ENCODE data around the gene PFDN6. TPM values are rescaled to one million over a fixed set of nuclear protein-coding genes. Genes with fewer than 3 reads are reported as not detected.

Gene PFDN6
- total RNA-seq, 1 experiment from 2014 or later: 101 TPM

GRCh38 chr6:33271468-33272274 is 17.7 kb upstream of the PFDN6 start, which contains the start of the genes RPS18 and VPS52:
Gene RPS18, plus strand, starts transcription at chr6:33272075. Its CDS starts 45 bp downstream, at chr6:33272120.
Gene VPS52, minus strand, starts transcription at chr6:33271876. Its CDS starts 201 bp downstream, at chr6:33271675.
- Histone ChIP-seq H3K27ac (ENCODE audit: low read length) (peak within 1 kb of the TSS; percentile 100), H3K4me1 (ENCODE audit: control insufficient read depth, insufficient read depth, low read length) (peaks cover 28% of the 10 kb centered on the region), H3K4me3 (ENCODE audit: low read depth in 2 of 2, low read length in 2 of 2) (peak within 1 kb of the TSS; percentile 97), H3K27me3 (ENCODE audit: control insufficient read depth, insufficient read depth, low read length) (no peaks in the 10 kb centered on the region), H3K36me3 (ENCODE audit: control insufficient read depth, insufficient read depth, low read length) (peaks cover 37% of the 10 kb centered on the region), H3K9me3 (ENCODE audit: control insufficient read depth, insufficient read depth, low read depth, low read length) (no peaks in the 10 kb centered on the region)
- peak; percentile 21; the same call in 1 of the 2 replicates for TF ChIP-seq TCF7L2 (IDR thresholded peaks at IDR 0.05; ENCODE audit: low read depth, low read length)
- TF ChIP-seq REST (IDR thresholded peaks at IDR 0.05; ENCODE audit: insufficient read depth in 1 of 2, low read depth in 2 of 2, low read length in 1 of 2): peak; percentile 18 to 62; a peak in 2 of 4 replicates
- no peak for TF ChIP-seq CTCF (IDR thresholded peaks at IDR 0.05)
- peak; percentile 71; the same call in 1 of the 2 replicates for TF ChIP-seq SIN3A (IDR thresholded peaks at IDR 0.05; ENCODE audit: borderline replicate concordance, insufficient read depth, low read depth, low read length)
- TF ChIP-seq POLR2AphosphoS5 (IDR thresholded peaks at IDR 0.05; ENCODE audit: low read depth, low read length): peak; percentile 100
- BruUV-seq (replicated peaks): TSS peak; percentile 94
- POLR2A ChIA-PET: interaction anchor here (0.6 to 1.3 kb wide), 7 partner anchors 10 to 327 kb away, joined by 3 to 13 read pairs (median 4); no protein-coding TSS in a partner anchor
- ATAC-seq (peak; percentile 93), DNase-seq (ENCODE audit: low read depth, low spot score) (peak; percentile 93)
- intact Hi-C loops (cut with micrococcal nuclease; ENCODE audit: unreplicated experiment): no loop called here
- in situ Hi-C loops (cut with HindIII; ENCODE audit: low pct_unique_long_range_greater_than_20kb, low sequenced_read_pairs): no loop called here
- CTCF ChIA-PET: no interaction called here

- H3K27me3 ChIP-seq (ENCODE audit: control insufficient read depth, insufficient read depth, low read length): no peaks in the 10 kb centered on the region
- POLR2A ChIA-PET: interaction anchor here (0.6 to 1.3 kb wide), 4 partner anchors 11 to 328 kb away, joined by 3 to 13 read pairs (median 4); no protein-coding TSS in a partner anchor
- intact Hi-C loops (cut with micrococcal nuclease; ENCODE audit: unreplicated experiment) (no loop called here), in situ Hi-C loops (cut with HindIII; ENCODE audit: low pct_unique_long_range_greater_than_20kb, low sequenced_read_pairs) (no loop called here)
- CTCF ChIA-PET: no interaction called here
- no peaks in the 10 kb centered on the region for H3K9me3 ChIP-seq (ENCODE audit: control insufficient read depth, insufficient read depth, low read depth, low read length)
- DNase-seq (ENCODE audit: low read depth, low spot score): no peak
- H3K27ac ChIP-seq (ENCODE audit: low read length): peak overlapping the region; percentile 100
- peaks cover 30% of the 10 kb centered on the region for H3K4me1 ChIP-seq (ENCODE audit: control insufficient read depth, insufficient read depth, low read length)
- TF ChIP-seq SIN3A (IDR thresholded peaks at IDR 0.05; ENCODE audit: borderline replicate concordance, insufficient read depth, low read depth, low read length) (no peak; the same call in 1 of the 2 replicates), POLR2AphosphoS5 (IDR thresholded peaks at IDR 0.05; ENCODE audit: low read depth, low read length) (peak; percentile 38; the same call in 1 of the 2 replicates)
- TSS peak; percentile 92 for BruUV-seq (replicated peaks)
- peaks cover 35% of the 10 kb centered on the region for H3K36me3 ChIP-seq (ENCODE audit: control insufficient read depth, insufficient read depth, low read length)
- peak; percentile 20 for ATAC-seq
- peak overlapping the region; percentile 97 for H3K4me3 ChIP-seq (ENCODE audit: low read depth in 2 of 2, low read length in 2 of 2)
Measured at GRCh38 chr6:33272275-33273128, 16.9 kb upstream of the PFDN6 start.

All from Panc1 (cell line).